DLD1 (cell line): ENCODE measurements around the gene TMEM131.
"Not testable (repeated sequence)": the region's sequence is repeated elsewhere in the genome, so short reads cannot be mapped to it uniquely, and the experiment has no call there.

Source experiments
- in situ Hi-C: cut with HindIII; loops from 2 replicates; pipeline ENCODE4 v1.10.0; 2017; ENCODE audit warnings: low sequenced_read_pairs

TMEM131 gene

GRCh38 chr2:97871096-97871780 lies 124.5 kb downstream of the TMEM131 start:
- in situ Hi-C loops, result no loop called here

- in situ Hi-C loops, result no loop called here
Observed at GRCh38 chr2:97870396-97870843, 125.3 kb downstream of the TMEM131 start.

DNA sequence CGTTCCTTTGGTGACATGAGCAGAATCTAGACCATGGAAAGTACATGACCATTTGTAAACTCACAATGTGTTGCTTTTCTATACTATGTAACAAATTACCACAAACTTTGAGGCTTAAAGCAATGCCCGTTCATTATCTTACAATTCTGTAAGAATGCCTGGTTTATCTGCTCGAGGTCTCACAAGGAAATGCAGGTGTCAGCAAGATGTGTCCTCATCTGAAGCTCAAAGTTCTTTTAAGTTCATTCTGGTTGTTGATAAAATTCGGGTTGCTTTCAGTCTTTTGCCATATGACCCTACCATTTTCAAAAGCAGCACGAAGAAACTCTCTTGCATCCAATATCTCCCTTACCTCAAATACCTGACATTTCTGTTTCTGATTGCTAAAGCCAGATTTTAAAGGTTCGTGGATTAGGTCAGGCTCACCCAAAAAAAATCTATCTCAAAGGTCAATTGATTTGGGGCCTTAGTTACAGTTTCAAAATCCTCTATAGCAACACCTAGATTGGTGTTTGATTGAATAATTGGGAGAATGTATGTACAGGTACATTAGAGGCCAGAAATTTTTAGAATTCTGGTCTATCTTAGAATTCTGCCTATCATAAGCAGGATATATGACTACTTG lies 125.9 kb downstream of the TMEM131 start:
- in situ Hi-C loops, result no loop called here

DNA sequence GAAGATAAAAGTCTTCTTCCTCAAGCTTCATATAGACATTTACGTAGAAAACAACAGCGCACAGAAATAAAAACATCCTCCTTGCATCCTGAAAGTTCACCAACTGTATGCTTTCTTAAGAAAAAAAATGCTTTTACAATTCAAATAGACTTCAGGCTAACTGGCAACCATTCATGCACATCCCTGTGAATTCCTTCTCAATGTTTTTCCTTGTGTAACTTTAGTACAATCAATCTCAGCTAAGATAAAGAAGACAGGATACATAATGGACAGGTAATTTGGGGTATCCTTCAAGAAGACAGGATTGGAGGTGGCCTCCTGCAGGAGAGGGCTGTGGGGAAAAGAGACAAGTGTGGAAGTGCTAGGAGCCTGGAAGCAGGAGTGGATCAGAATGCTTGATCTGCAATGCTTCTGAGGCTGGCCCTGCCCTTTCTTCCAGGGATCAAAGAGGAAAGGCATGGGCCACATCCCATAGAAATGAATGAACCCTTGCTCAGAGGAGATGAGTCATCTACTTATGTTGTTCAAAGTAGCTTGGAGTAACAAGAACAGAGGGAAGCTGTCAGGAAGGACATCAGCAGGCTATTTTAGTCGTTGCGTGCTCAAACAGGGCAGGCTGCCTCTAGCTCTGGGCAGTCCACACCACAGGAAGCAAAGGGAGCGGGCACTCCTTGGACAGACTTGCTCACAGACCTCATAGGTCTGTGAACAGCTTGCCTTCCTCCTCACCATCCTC lies 126.6 kb downstream of the TMEM131 start:
- in situ Hi-C loops, result no loop called here

GRCh38 chr2:97863829-97864228 lies 131.9 kb downstream of the TMEM131 start:
- in situ Hi-C loops, result no loop called here

- in situ Hi-C loops, result no loop called here
Observed at GRCh38 chr2:97861177-97861576, 134.6 kb downstream of the TMEM131 start.

GRCh38 chr2:97858442-97858841 lies 137.3 kb downstream of the TMEM131 start:
- in situ Hi-C loops, result no loop called here

DNA sequence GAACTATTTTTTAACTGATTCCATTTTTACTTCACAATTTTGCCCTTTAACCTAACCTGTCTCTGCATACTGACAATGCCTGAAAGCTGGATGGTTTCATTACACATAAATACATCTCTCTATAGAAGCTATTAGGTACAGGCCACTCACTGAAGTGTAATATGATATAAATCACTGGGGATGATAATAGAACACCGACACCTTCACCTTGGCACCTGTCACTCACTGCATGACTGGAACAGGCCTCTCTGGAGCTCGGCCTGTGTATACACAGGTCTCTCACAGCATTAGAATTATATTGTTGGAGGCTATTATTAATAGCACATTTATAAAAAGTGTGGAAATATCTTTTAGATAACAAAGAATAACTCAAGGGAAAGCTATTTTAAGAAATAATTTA lies 138.2 kb downstream of the TMEM131 start:
- in situ Hi-C loops, result no loop called here

GRCh38 chr2:97853057-97853456 lies 142.7 kb downstream of the TMEM131 start:
- in situ Hi-C loops, result not testable (repeated sequence)

GRCh38 chr2:97851172-97851571 lies 144.6 kb downstream of the TMEM131 start:
- in situ Hi-C loops, result no loop called here

- in situ Hi-C loops, result no loop called here
Observed at GRCh38 chr2:97849881-97850528, 145.7 kb downstream of the TMEM131 start.

DNA sequence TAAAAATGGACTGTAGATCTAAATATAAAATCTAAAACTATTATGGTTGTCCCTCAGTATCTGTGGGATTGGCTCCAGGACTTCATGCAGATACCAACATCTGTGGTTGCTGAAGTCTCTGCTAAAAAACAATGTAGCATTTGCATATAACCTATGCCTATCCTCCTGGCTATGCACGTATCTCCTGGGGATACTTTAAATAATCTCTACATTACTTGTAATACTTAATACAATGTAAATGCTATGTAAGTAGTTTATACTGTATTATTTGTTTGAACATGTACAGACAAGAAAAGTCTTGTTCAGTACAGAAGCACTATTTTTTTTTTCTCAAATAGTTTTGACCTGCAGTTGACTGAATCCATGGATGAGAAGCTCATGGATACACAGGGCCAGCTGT lies 147.4 kb downstream of the TMEM131 start:
- in situ Hi-C loops, result no loop called here

GRCh38 chr2:97846716-97847115 lies 149.0 kb downstream of the TMEM131 start:
- in situ Hi-C loops, result not testable (repeated sequence)

GRCh38 chr2:97845818-97846217 lies 149.9 kb downstream of the TMEM131 start:
- in situ Hi-C loops, result no loop called here

- in situ Hi-C loops, result no loop called here
Observed at GRCh38 chr2:97845133-97845532, 150.6 kb downstream of the TMEM131 start.

- in situ Hi-C loops, result no loop called here
Observed at GRCh38 chr2:97844311-97844859, 151.4 kb downstream of the TMEM131 start.

DNA sequence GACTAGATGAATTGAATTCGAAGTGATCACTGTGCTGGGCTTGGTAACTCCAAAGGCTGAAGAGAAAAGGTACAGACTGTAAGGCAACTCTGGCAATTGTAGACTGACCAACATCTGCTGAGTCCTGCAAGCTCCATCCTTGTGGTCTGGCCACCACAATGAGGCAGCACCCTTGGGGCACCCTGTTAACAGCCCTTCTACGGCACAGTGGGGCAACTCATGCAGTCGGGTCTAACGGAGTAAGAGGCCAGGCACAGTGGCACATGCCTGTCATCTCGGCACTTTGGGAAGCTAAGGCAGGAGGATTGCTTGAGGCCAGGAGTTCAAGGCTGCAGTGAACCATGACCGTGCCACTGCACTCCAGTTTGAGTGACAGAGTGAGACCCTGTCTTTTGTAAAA lies 155.6 kb downstream of the TMEM131 start:
- in situ Hi-C loops, result no loop called here

DNA sequence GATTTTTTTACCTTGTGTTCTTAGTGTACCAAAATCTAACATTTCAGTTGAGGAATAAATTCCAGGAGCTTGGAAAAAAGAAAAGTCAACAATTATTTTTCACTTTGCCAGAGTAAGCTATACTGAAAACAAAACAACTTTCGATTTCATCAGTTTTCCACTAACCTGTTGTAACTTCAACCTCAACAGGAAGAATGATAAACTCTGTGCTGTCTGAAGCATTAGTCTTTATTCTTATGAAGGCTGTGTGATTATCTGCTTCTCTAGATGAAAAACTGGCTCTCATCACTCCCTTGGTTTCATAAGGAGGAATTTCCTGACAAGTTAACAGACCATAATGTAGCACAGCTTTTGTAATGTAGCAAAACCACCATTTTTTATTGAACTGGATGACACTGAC lies 161.1 kb downstream of the TMEM131 start:
- in situ Hi-C loops, result no loop called here

- in situ Hi-C loops, result no loop called here
Observed at GRCh38 chr2:97831121-97831520, 164.6 kb downstream of the TMEM131 start.

DNA sequence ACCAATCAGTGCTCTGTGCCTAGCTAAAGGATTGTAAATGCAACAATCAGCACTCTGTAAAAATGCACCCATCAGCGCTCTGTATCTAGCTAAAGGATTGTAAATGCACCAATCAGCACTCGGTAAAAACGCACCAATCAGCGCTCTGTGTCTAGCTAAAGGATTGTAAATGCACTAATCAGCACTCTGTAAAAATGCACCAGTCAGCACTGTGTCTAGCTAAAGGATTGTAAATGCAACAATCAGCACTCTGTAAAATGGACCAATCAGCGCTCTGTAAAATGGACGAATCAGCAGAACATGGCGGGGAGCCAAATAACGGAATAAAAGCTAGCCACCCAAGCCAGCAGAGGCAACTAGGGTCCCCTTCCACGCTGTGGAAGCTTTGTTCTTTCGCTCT lies 166.5 kb downstream of the TMEM131 start:
- in situ Hi-C loops, result not testable (repeated sequence)

- in situ Hi-C loops, result not testable (repeated sequence)
Observed at GRCh38 chr2:97827013-97827412, 168.7 kb downstream of the TMEM131 start.
